OCI-LY1 (cell line): ENCODE measurements around the gene RNF41.

Experiments used
- H2AFZ ChIP-seq: fragments of 200-600 bp; sonication (generic), shearing (Covaris generic); 2 replicates; pipeline ENCODE4 v1.6.0; 2014; ENCODE audit warnings: antibody characterized with exemption, mild to moderate bottlenecking, low read length
- H3F3A ChIP-seq: fragments of 200-600 bp; sonication (generic), shearing (Covaris generic); 2 replicates; pipeline ENCODE4 v1.6.0; 2014; ENCODE audit warnings: mild to moderate bottlenecking, antibody characterized with exemption, low read length, moderate library complexity; ENCODE audit not compliant: insufficient read depth
- H3K27ac ChIP-seq: fragments of 200-600 bp; sonication (generic); 2 replicates; pipeline ENCODE4 v1.5.1; 2014; ENCODE audit warnings: low read length, mixed run types, mild to moderate bottlenecking, low read depth; ENCODE audit not compliant: poor library complexity, severe bottlenecking
- H3K27me3 ChIP-seq: fragments of 200-600 bp; sonication (generic); 2 replicates; pipeline ENCODE4 v1.6.0; 2014; ENCODE audit warnings: antibody characterized with exemption, mild to moderate bottlenecking, low read length, moderate library complexity; ENCODE audit not compliant: insufficient read depth
- H3K36me3 ChIP-seq: fragments of 200-600 bp; sonication (generic); 2 replicates; pipeline ENCODE4 v1.6.1; 2014; ENCODE audit warnings: mild to moderate bottlenecking, antibody characterized with exemption, low read length, moderate library complexity, mixed read lengths; ENCODE audit not compliant: insufficient read depth
- H3K4me1 ChIP-seq: fragments of 200-600 bp; sonication (generic); 2 replicates; pipeline ENCODE4 v1.5.1; 2014; ENCODE audit warnings: mild to moderate bottlenecking, low read length, moderate library complexity; ENCODE audit not compliant: insufficient read depth, severe bottlenecking
- H3K4me2 ChIP-seq: fragments of 200-600 bp; sonication (generic), shearing (Covaris generic); 2 replicates; pipeline ENCODE4 v1.6.1; 2014; ENCODE audit warnings: low read length
- H3K4me3 ChIP-seq: fragments of 200-600 bp; sonication (generic); 2 replicates; pipeline ENCODE4 v1.5.1; 2014; ENCODE audit warnings: low read length, low read depth, mild to moderate bottlenecking, mixed read lengths; ENCODE audit not compliant: poor library complexity, severe bottlenecking
- H3K79me2 ChIP-seq: fragments of 200-600 bp; shearing (Covaris generic); 2 replicates; pipeline ENCODE4 v1.6.1; 2016; ENCODE audit warnings: mixed run types, low read length, mixed read lengths; ENCODE audit not compliant: insufficient read depth
- H3K9ac ChIP-seq: fragments of 200-600 bp; sonication (generic), shearing (Covaris generic); 2 replicates; pipeline ENCODE4 v1.6.1; 2014; ENCODE audit warnings: mild to moderate bottlenecking, low read length, mixed read lengths
- H3K9me2 ChIP-seq: fragments of 200-600 bp; sonication (generic), shearing (Covaris generic); 2 replicates; pipeline ENCODE4 v1.6.1; 2014; ENCODE audit warnings: low read depth, mild to moderate bottlenecking, low read length, mixed read lengths
- H3K9me3 ChIP-seq: fragments of 200-600 bp; shearing (Covaris generic); 2 replicates; pipeline ENCODE4 v1.6.1; 2014; ENCODE audit warnings: low read length, mixed read lengths
- H4K20me1 ChIP-seq: fragments of 200-600 bp; sonication (generic), shearing (Covaris generic); 2 replicates; pipeline ENCODE4 v1.6.0; 2016; ENCODE audit warnings: mild to moderate bottlenecking, low read length; ENCODE audit not compliant: insufficient read depth
- CTCF ChIP-seq: fragments of 200-600 bp; sonication (generic), shearing (Covaris generic); IDR thresholded peaks from 2 replicates; pipeline ENCODE4 v1.5.1; 2017; ENCODE audit warnings: mild to moderate bottlenecking, antibody characterized with exemption, low read length, moderate library complexity, mixed read lengths
- EZH2 ChIP-seq: fragments of 200-600 bp; sonication (generic), shearing (Covaris generic); IDR thresholded peaks from 2 replicates; pipeline ENCODE4 v1.8.0; 2017; ENCODE audit warnings: borderline replicate concordance, mixed run types, mild to moderate bottlenecking, antibody characterized with exemption, low read length, moderate library complexity, mixed read lengths

Gene RNF41

GRCh38 chr12:56260921-56261320, 39.2 kb upstream of the RNF41 start:
- Histone ChIP-seq H3K9me2 (no peaks in the 10 kb centered on the region), H3K9ac (no peak overlapping the region), H2AFZ (no peak overlapping the region), H3K27ac (no peak overlapping the region), H3K27me3 (no peaks in the 10 kb centered on the region), H3K79me2 (no peaks in the 10 kb centered on the region), H3K4me2 (no peak overlapping the region), H3K4me1 (peaks cover 23% of the 10 kb centered on the region), H3K36me3 (peaks cover 5% of the 10 kb centered on the region; the same call in 1 of the 2 replicates), H3F3A (no peaks in the 10 kb centered on the region), H3K9me3 (no peaks in the 10 kb centered on the region), H3K4me3 (no peak overlapping the region), H4K20me1 (no peaks in the 10 kb centered on the region)
- no peak for TF ChIP-seq CTCF
- no peak for TF ChIP-seq EZH2

- Histone ChIP-seq H4K20me1 (no peaks in the 10 kb centered on the region), H3K4me3 (no peak overlapping the region), H3K4me1 (peaks cover 23% of the 10 kb centered on the region), H3K36me3 (peaks cover 11% of the 10 kb centered on the region; the same call in 1 of the 2 replicates), H3K27ac (no peak overlapping the region), H3K9me3 (no peaks in the 10 kb centered on the region), H3K27me3 (no peaks in the 10 kb centered on the region), H3F3A (no peaks in the 10 kb centered on the region), H3K79me2 (no peaks in the 10 kb centered on the region), H2AFZ (no peak overlapping the region), H3K9ac (no peak overlapping the region), H3K4me2 (no peak overlapping the region), H3K9me2 (no peaks in the 10 kb centered on the region)
- no peak for TF ChIP-seq CTCF
- TF ChIP-seq EZH2 = no peak
Measured at GRCh38 chr12:56260380-56260779, 38.7 kb upstream of the RNF41 start.

GRCh38 chr12:56258820-56259183, 37.1 kb upstream of the RNF41 start:
- H3K9ac ChIP-seq = peak overlapping the region; percentile 89
- H3K9me2 ChIP-seq = no peaks in the 10 kb centered on the region
- no peak overlapping the region for H3K27ac ChIP-seq
- no peak for TF ChIP-seq EZH2
- H3K4me1 ChIP-seq = peaks cover 23% of the 10 kb centered on the region
- peak overlapping the region; percentile 100 for H2AFZ ChIP-seq
- H3K79me2 ChIP-seq = no peaks in the 10 kb centered on the region
- H3F3A ChIP-seq = no peaks in the 10 kb centered on the region
- H3K36me3 ChIP-seq = peaks cover 26% of the 10 kb centered on the region
- H3K27me3 ChIP-seq = no peaks in the 10 kb centered on the region
- H3K4me2 ChIP-seq = peak overlapping the region; percentile 99
- H3K9me3 ChIP-seq = no peaks in the 10 kb centered on the region
- H3K4me3 ChIP-seq = peak overlapping the region; percentile 88
- H4K20me1 ChIP-seq = no peaks in the 10 kb centered on the region

GRCh38 chr12:56258068-56258819, 36.5 kb upstream of the RNF41 start, which contains the start of gene ANKRD52:
TSS of gene ANKRD52 (minus strand) at chr12:56258384. CDS start at chr12:56258269, 115 bp downstream.
- H4K20me1 ChIP-seq = no peaks in the 10 kb centered on the region
- TF ChIP-seq CTCF (peak; percentile 56), EZH2 (no peak)
- no peaks in the 10 kb centered on the region for H3K9me2 ChIP-seq
- H3K36me3 ChIP-seq = peaks cover 31% of the 10 kb centered on the region
- no peaks in the 10 kb centered on the region for H3K9me3 ChIP-seq
- peak within 1 kb of the TSS; percentile 89 for H3K9ac ChIP-seq
- H3F3A ChIP-seq = no peaks in the 10 kb centered on the region
- H3K79me2 ChIP-seq = no peaks in the 10 kb centered on the region
- no peak within 1 kb of the TSS for H3K27ac ChIP-seq
- H3K4me2 ChIP-seq = peak within 1 kb of the TSS; percentile 99
- H2AFZ ChIP-seq = peak within 1 kb of the TSS; percentile 100
- no peaks in the 10 kb centered on the region for H3K27me3 ChIP-seq
- peak within 1 kb of the TSS; percentile 88 for H3K4me3 ChIP-seq
- peaks cover 23% of the 10 kb centered on the region for H3K4me1 ChIP-seq
